Measurements from ENCODE around the gene COG5. TPM values are rescaled to one million over a fixed set of nuclear protein-coding genes. Genes with fewer than 3 reads are reported as not detected.

The COG5 gene
- total and polyA plus RNA-seq, 10 of the 15 experiments (the other 5 are each of a cell fraction or from before 2014, with no cell fraction given) = 5.5 to 27.9 (median 15.6) TPM

- no peak for DNase-seq (ENCODE audit: low read depth, low spot score)
- no peaks in the 10 kb centered on the region for H3K27me3 ChIP-seq (replicated peaks in 1 of 2; ENCODE audit: control insufficient read depth in 2 of 2, insufficient read depth in 2 of 2, low read length in 1 of 2)
- H3K9ac ChIP-seq (ENCODE audit: control insufficient read depth, insufficient read depth, low read length) = no peak overlapping the region
- WGBS (ENCODE audit: insufficient coverage, insufficient replicate concordance, low lambda C conversion rate, missing lambda C conversion rate) = 100% methylated on average over 1 of the region's 1 CpG
- H3K36me3 ChIP-seq (ENCODE audit: control insufficient read depth in 2 of 2, insufficient read depth in 2 of 2, low read length in 1 of 2) = no peaks in the 10 kb centered on the region; a peak in 2 of 4 replicates
- H3K4me1 ChIP-seq (ENCODE audit: control insufficient read depth, insufficient read depth, low read length) = no peaks in the 10 kb centered on the region
- no peaks in the 10 kb centered on the region for H3K79me2 ChIP-seq (ENCODE audit: control insufficient read depth, insufficient read depth, low read length)
- no peak overlapping the region for H3K27ac ChIP-seq (ENCODE audit: control insufficient read depth, insufficient read depth)
- ChIA-PET SMC1A (ENCODE audit: uncharacterized antibody, unreplicated experiment) (interaction anchor here (0.6 to 0.8 kb wide), 2 partner anchors 41 to 98 kb away, joined by 3 read pairs; no protein-coding TSS in a partner anchor), RAD21 (ENCODE audit: unreplicated experiment) (no interaction called here), CTCF (interaction anchor here (0.8 to 1.4 kb wide), 3 partner anchors 12 to 211 kb away, joined by 3 to 4 read pairs (median 3); no protein-coding TSS in a partner anchor), POLR2A (interaction anchor here (0.6 kb wide), 1 partner anchor 62 kb away, joined by 4 read pairs; no protein-coding TSS in a partner anchor)
- no TSS peak for BruUV-seq (replicated peaks)
- TF ChIP-seq NR2C2 (IDR thresholded peaks at IDR 0.05; ENCODE audit: borderline replicate concordance, control insufficient read depth, insufficient read length, low read depth) (no peak), PAX8 (IDR thresholded peaks at IDR 0.05) (no peak)
- TF ChIP-seq, protein P1, sequence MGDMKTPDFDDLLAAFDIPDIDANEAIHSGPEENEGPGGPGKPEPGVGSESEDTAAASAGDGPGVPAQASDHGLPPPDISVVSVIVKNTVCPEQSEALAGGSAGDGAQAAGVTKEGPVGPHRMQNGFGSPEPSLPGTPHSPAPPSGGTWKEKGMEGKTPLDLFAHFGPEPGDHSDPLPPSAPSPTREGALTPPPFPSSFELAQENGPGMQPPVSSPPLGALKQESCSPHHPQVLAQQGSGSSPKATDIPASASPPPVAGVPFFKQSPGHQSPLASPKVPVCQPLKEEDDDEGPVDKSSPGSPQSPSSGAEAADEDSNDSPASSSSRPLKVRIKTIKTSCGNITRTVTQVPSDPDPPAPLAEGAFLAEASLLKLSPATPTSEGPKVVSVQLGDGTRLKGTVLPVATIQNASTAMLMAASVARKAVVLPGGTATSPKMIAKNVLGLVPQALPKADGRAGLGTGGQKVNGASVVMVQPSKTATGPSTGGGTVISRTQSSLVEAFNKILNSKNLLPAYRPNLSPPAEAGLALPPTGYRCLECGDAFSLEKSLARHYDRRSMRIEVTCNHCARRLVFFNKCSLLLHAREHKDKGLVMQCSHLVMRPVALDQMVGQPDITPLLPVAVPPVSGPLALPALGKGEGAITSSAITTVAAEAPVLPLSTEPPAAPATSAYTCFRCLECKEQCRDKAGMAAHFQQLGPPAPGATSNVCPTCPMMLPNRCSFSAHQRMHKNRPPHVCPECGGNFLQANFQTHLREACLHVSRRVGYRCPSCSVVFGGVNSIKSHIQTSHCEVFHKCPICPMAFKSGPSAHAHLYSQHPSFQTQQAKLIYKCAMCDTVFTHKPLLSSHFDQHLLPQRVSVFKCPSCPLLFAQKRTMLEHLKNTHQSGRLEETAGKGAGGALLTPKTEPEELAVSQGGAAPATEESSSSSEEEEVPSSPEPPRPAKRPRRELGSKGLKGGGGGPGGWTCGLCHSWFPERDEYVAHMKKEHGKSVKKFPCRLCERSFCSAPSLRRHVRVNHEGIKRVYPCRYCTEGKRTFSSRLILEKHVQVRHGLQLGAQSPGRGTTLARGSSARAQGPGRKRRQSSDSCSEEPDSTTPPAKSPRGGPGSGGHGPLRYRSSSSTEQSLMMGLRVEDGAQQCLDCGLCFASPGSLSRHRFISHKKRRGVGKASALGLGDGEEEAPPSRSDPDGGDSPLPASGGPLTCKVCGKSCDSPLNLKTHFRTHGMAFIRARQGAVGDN (IDR thresholded peaks at IDR 0.05) = no peak
- intact Hi-C loops (cut with micrococcal nuclease; ENCODE audit: unreplicated experiment) (no loop called here), in situ Hi-C loops (cut with MboI) (no loop called here)
- FAIRE-seq = no peak
- no peak overlapping the region for H2AFZ ChIP-seq (ENCODE audit: control insufficient read depth, low read depth, low read length)
- no peaks in the 10 kb centered on the region for H4K20me1 ChIP-seq (ENCODE audit: control insufficient read depth, insufficient read depth)
- no peak overlapping the region for H3K4me2 ChIP-seq (ENCODE audit: control insufficient read depth, insufficient read depth)
- no peak for ATAC-seq
- H3K4me3 ChIP-seq = no peak overlapping the region
- H3K9me3 ChIP-seq (replicated peaks; ENCODE audit: control insufficient read depth, insufficient read depth, low read length) = no peaks in the 10 kb centered on the region; the same call in 2 of the 3 replicates
Measured at GRCh38 chr7:107291434-107291833, 272.3 kb downstream of the COG5 start.
